Heart right ventricle (tissue), 16 donors: ENCODE results near the gene COL23A1. TPM values are rescaled to one million over a fixed set of nuclear protein-coding genes. Genes with fewer than 3 reads are reported as not detected.

Experiments
- ATAC-seq, 8 donors: fragments of 200-7000 bp; cut with Tn5 transposase; one replicate each; pipeline ENCODE4 v1.9.1; 2020; ENCODE audit warnings: mild to moderate bottlenecking in 8 of 8, moderate library complexity in 8 of 8, moderate number of reproducible peaks in 1 of 8
- DNase-seq, 2 donors: peaks; one replicate each; pipeline ENCODE4 v3.0.0-alpha.2; 2020
- H3K27ac ChIP-seq, 10 donors: fragments of 200-600 bp; sonication (generic) in 2 of 10; one replicate each; pipeline versions ENCODE4 v1.5.0 to v1.8.0; 2020 to 2022; ENCODE audit warnings: mild to moderate bottlenecking in 3 of 10
- H3K27me3 ChIP-seq, 7 donors: fragments of 200-600 bp; one replicate each; pipeline ENCODE4 v1.8.0; 2021 to 2022; ENCODE audit warnings: mild to moderate bottlenecking in 2 of 7
- H3K36me3 ChIP-seq, 9 donors: fragments of 200-600 bp; sonication (generic) in 1 of 9; one replicate each; pipeline versions ENCODE4 v1.5.0 to v1.8.0; 2020 to 2022; ENCODE audit warnings: mild to moderate bottlenecking in 2 of 9
- H3K4me1 ChIP-seq, 9 donors: fragments of 200-600 bp; sonication (generic) in 1 of 9; one replicate each; pipeline versions ENCODE4 v1.5.0 to v1.8.0; 2020 to 2022; ENCODE audit warnings: mild to moderate bottlenecking in 4 of 9
- H3K4me3 ChIP-seq, 10 donors: fragments of 200-600 bp; sonication (generic) in 2 of 10; one replicate each; pipeline versions ENCODE4 v1.5.0 to v1.8.0; 2020 to 2022; ENCODE audit warnings: mild to moderate bottlenecking in 7 of 10, moderate library complexity in 2 of 10
- H3K9me3 ChIP-seq, 11 donors: fragments of 200-600 bp in 10 of 11; sonication (generic) in 2 of 11; one replicate each; pipeline versions ENCODE4 v1.5.0 to v1.8.0; 2013 to 2022; ENCODE audit warnings: mild to moderate bottlenecking in 2 of 11, control low read depth in 1 of 11, moderate library complexity in 1 of 11
- WGBS, 2 donors: extraction: QIAGEN DNeasy Blood & Tissue Kit; methylation state at CpG; one replicate each; pipeline ENCODE4 v1.1.7; 2013; ENCODE audit warnings: inconsistent platforms in 1 of 2; 5-methylcytosine and 5-hydroxymethylcytosine counted together
- intact Hi-C, 10 donors: fragments of 100-400 bp; cut with DNase I; formaldehyde crosslinking; loops; one replicate each; pipeline versions ENCODE4 v1.11.1 to v1.14.2; 2022
- polyA plus RNA-seq, 2 donors: library from polyadenylated mRNA; stranded (reverse); fragments of 200-250 nt; gene quantifications; one replicate each; pipeline ENCODE4 v1.2.3, GENCODE V29; 2013
- total RNA-seq, 10 donors: library from RNA; stranded (reverse); fragmentation: NEBNext Ultra II Directional in 3 of 10; extraction: Animal tissue kit (Norgen Biotek cat#: 25700) in 3 of 10; gene quantifications; one replicate each; pipeline versions ENCODE4 v1.2.1 to v1.2.4, GENCODE V29; 2021 to 2023
- TF ChIP-seq, protein P1 (sequence below), 9 donors: fragments of 200-600 bp; sonication (generic) in 2 of 9; IDR thresholded peaks; one replicate each; pipeline versions ENCODE4 v1.5.0 to v1.8.0; 2021 to 2022; ENCODE audit warnings: antibody characterized with exemption in 9 of 9, mild to moderate bottlenecking in 5 of 9, moderate library complexity in 1 of 9
- donor health status: Arrhythmogenic right ventricular cardiomyopathy.
- donor health status: ischemic (EF 13 %, LVEDD 7.1; RV severe dilation, severe dysfunction).
- donor health status: healthy with polysubstance abuse.
- donor health status: DM: no; HTN: yes; CAD: no.
- donor health status: DM: no; HTN: no; CAD: no.
- donor health status: ischemic (EF 25% LVEDD 6.9; RV normal size, moderate dysfunction).
- donor health status: ischemic (EF 25% LVEDD 5.7; RV mildly dilated, moderate dysfunction).
- donor health status: healthy.
- donor health status: DM: yes; HTN: yes; CAD: no.
- donor health status: Ischemic cardiomyopathy.
- donor health status: ischemic (EF 35%, LVEDD 5.7; RV mildly dilated, moderate dysfunction).
- donor health status: nonischemic (EF 11% LVEDD 7.7; RV severe dilation, severe dysfunction).
- donor health status: DM: yes; HTN: yes; CAD: no.
- donor health status: PGD.
- donor health status: ischemic (EF 29% LVEDD 5.4; RV normal size, mild dysfunction).
- donor health status: nonischemic (EF 23%, LVEDD 6.1; RV moderate dilation, normal function).

COL23A1 gene
- total and polyA plus RNA-seq, 12 donors = 8.9 to 29.0 (median 16.2) TPM

- intact Hi-C loops = no loop called here
- ATAC-seq (no peak), DNase-seq (no peak)
- 79 to 82% methylated on average over 3 of the region's 3 CpGs for WGBS, 2 donors
- Histone ChIP-seq H3K36me3 (peaks cover 0 to 95% (median 41%) of the 10 kb centered on the region in 9 donors), H3K4me1 (peaks cover 0 to 28% (median 5%) of the 10 kb centered on the region in 9 donors), H3K4me3 (no peak overlapping the region), H3K27ac (no peak overlapping the region), H3K9me3 (no peaks in the 10 kb centered on the region), H3K27me3 (no peaks in the 10 kb centered on the region)
- TF ChIP-seq, protein P1, sequence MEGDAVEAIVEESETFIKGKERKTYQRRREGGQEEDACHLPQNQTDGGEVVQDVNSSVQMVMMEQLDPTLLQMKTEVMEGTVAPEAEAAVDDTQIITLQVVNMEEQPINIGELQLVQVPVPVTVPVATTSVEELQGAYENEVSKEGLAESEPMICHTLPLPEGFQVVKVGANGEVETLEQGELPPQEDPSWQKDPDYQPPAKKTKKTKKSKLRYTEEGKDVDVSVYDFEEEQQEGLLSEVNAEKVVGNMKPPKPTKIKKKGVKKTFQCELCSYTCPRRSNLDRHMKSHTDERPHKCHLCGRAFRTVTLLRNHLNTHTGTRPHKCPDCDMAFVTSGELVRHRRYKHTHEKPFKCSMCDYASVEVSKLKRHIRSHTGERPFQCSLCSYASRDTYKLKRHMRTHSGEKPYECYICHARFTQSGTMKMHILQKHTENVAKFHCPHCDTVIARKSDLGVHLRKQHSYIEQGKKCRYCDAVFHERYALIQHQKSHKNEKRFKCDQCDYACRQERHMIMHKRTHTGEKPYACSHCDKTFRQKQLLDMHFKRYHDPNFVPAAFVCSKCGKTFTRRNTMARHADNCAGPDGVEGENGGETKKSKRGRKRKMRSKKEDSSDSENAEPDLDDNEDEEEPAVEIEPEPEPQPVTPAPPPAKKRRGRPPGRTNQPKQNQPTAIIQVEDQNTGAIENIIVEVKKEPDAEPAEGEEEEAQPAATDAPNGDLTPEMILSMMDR (IDR thresholded peaks at IDR 0.05) = no peak
Measured at GRCh38 chr5:178218827-178219226, 371.4 kb downstream of the COL23A1 start.

DNA sequence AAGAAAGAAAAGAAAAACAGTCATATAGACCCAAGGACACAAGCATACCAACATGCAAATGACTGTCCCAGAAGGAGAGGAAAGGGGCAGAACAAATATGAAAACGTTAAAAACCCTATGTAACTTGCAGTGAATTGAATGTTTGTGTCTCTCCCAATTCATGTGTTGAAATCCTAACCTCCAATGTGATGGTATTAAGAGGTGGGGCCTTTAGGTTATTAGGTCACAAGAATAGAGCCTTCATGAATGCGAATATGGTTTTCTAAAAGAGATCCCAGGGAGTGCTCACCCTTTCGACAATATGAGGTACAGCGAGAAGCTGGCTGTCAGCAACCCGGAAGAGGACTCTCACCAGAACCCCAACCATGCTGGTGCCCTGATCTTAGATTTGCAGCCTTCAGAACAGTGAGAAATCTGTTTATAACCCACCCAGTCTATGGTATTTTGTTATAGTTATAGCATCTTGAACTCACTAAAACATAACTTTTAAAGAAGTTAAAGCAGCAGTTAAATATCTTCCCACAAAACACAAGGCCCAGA, 371.9 kb downstream of the COL23A1 start:
- H3K27me3 ChIP-seq = no peaks in the 10 kb centered on the region
- WGBS, 2 donors = 76 to 88% methylated on average over 5 of the region's 5 CpGs
- ATAC-seq (no peak), DNase-seq (no peak)
- H3K27ac ChIP-seq = no peak overlapping the region
- peaks cover 0 to 28% (median 5%) of the 10 kb centered on the region in 9 donors for H3K4me1 ChIP-seq
- intact Hi-C loops = no loop called here
- no peak overlapping the region for H3K4me3 ChIP-seq
- TF ChIP-seq, protein P1 (IDR thresholded peaks at IDR 0.05) = no peak
- H3K36me3 ChIP-seq = peaks cover 0 to 96% (median 42%) of the 10 kb centered on the region in 9 donors
- H3K9me3 ChIP-seq = no peaks in the 10 kb centered on the region

DNA sequence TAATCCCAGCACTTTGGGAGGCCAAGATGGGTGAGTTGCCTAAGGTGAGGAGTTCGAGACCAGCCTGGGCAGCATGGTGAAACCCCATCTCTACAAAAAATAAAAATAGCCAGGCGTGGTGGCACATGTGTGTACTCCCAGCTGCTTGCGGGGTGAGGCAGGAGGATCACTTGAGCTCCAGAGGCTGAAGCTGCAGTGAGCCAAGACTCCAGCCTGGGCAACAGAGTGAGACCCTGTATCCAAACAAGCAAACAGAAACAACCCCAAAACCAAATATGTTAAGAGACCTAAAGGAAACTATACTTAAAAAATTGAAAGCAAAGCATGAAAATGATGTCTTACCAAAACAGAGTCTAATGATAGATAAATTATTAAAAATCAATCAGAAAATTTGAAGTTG, 373.4 kb downstream of the COL23A1 start:
- Histone ChIP-seq H3K27ac (no peak overlapping the region), H3K36me3 (peaks cover 4 to 99% (median 51%) of the 10 kb centered on the region in 9 donors), H3K27me3 (no peaks in the 10 kb centered on the region), H3K4me1 (peaks cover 0 to 25% (median 5%) of the 10 kb centered on the region in 9 donors), H3K9me3 (no peaks in the 10 kb centered on the region), H3K4me3 (no peak overlapping the region)
- no peak for ATAC-seq
- DNase-seq = no peak
- intact Hi-C loops = no loop called here
- TF ChIP-seq, protein P1 (IDR thresholded peaks at IDR 0.05) = no peak
- 93 to 96% methylated on average over 3 of the region's 3 CpGs for WGBS, 2 donors

GRCh38 chr5:178216088-178216534, 374.1 kb downstream of the COL23A1 start:
- TF ChIP-seq, protein P1 (IDR thresholded peaks at IDR 0.05) = no peak
- Histone ChIP-seq H3K9me3 (no peaks in the 10 kb centered on the region), H3K4me1 (peaks cover 0 to 19% (median 5%) of the 10 kb centered on the region in 9 donors), H3K27ac (peak overlapping the region in 1 of 10 donors; percentile 42), H3K4me3 (no peak overlapping the region), H3K36me3 (peaks cover 4 to 99% (median 57%) of the 10 kb centered on the region in 9 donors), H3K27me3 (no peaks in the 10 kb centered on the region)
- intact Hi-C loops = no loop called here
- no peak for ATAC-seq
- 86 to 93% methylated on average over 5 of the region's 5 CpGs for WGBS, 2 donors
- DNase-seq = no peak
